Mammary epithelial cell (primary cell): ENCODE results near the gene ZNF670.

Experiments
- CTCF ChIP-seq, 2 donors: IDR thresholded peaks in 1 of 2; conservative IDR thresholded peaks in 1 of 2; 2 replicates each; pipeline ENCODE4 v1.5.1; 2011 to 2012; ENCODE audit warnings: inconsistent platforms in 2 of 2, low read length in 2 of 2, mild to moderate bottlenecking in 2 of 2, control low read depth in 1 of 2, low read depth in 1 of 2; ENCODE audit not compliant: insufficient read depth in 1 of 2; ENCODE audit errors: extremely low read depth in 1 of 2
- EZH2 ChIP-seq: IDR thresholded peaks from 2 replicates; pipeline ENCODE4 v1.6.1; 2012; ENCODE audit warnings: low read length, inconsistent platforms, borderline replicate concordance

- TF ChIP-seq CTCF (conservative IDR thresholded peaks at IDR 0.05 in 1 of 2, IDR thresholded peaks at IDR 0.05 in 1 of 2; ENCODE audit: extremely low read depth in 1 of 2, insufficient read depth in 1 of 2, low read depth in 1 of 2, low read length in 2 of 2) (no peak), EZH2 (no peak)
These were observed 35.2 kb upstream of the ZNF670 start for GRCh38 chr1:247113733-247114271.
